Endothelial cell of umbilical vein (primary cell): ENCODE measurements around the gene PLAC1.

Source experiments
- POLR2A ChIP-seq: IDR thresholded peaks from 2 replicates; pipeline ENCODE4 v1.6.1; 2012; ENCODE audit warnings: low read depth, mild to moderate bottlenecking, control low read depth, low read length
- TF ChIP-seq, protein P1 (sequence below), 2 donors: IDR thresholded peaks; 1 replicate in 1 of 2; 2 replicates in 1 of 2; pipeline ENCODE4 v1.5.1; 2011; ENCODE audit warnings: low read length in 2 of 2, mild to moderate bottlenecking in 2 of 2, moderate library complexity in 2 of 2, control low read depth in 1 of 2, inconsistent platforms in 1 of 2, low read depth in 1 of 2; ENCODE audit not compliant: insufficient read depth in 1 of 2; ENCODE audit errors: extremely low read depth in 1 of 2

DNA sequence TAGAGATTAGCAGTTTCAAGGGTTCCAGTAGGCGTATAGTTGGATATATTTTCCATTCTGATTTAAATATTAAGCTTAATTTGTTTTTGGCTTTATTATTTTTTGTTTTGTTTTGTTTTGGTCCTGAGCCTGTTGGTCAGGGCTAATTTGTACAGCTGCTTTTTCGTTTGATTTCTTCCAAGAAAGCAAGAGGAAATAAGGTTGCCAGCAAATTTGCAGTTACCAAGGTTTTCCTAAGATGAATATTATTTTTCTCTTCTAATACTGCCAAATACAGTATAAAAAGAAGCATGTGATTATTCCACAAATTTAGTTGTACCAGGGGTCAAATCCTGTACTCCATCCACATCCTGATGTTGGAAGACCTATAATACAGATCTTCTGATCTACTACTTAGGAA, 24.9 kb downstream of the PLAC1 start:
- TF ChIP-seq POLR2A: no peak
- TF ChIP-seq, protein P1, sequence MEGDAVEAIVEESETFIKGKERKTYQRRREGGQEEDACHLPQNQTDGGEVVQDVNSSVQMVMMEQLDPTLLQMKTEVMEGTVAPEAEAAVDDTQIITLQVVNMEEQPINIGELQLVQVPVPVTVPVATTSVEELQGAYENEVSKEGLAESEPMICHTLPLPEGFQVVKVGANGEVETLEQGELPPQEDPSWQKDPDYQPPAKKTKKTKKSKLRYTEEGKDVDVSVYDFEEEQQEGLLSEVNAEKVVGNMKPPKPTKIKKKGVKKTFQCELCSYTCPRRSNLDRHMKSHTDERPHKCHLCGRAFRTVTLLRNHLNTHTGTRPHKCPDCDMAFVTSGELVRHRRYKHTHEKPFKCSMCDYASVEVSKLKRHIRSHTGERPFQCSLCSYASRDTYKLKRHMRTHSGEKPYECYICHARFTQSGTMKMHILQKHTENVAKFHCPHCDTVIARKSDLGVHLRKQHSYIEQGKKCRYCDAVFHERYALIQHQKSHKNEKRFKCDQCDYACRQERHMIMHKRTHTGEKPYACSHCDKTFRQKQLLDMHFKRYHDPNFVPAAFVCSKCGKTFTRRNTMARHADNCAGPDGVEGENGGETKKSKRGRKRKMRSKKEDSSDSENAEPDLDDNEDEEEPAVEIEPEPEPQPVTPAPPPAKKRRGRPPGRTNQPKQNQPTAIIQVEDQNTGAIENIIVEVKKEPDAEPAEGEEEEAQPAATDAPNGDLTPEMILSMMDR (IDR thresholded peaks at IDR 0.05; ENCODE audit: extremely low read depth in 1 of 2, insufficient read depth in 1 of 2, low read depth in 1 of 2, low read length in 2 of 2): no peak
